Transverse colon (tissue), 4 donors: ENCODE data around the gene PORCN. TPM values are rescaled to one million over a fixed set of nuclear protein-coding genes. Genes with fewer than 3 reads are reported as not detected.
A peak's percentile ranks its signal among the peaks of the same experiment; 100 is the strongest.

Source experiments
- DNase-seq: peaks from one replicate; pipeline ENCODE4 v3.0.0-alpha.2; 2019
- H3K27ac ChIP-seq, 4 donors: fragments of 200-600 bp; sonication (generic); 2 replicates each; pipeline ENCODE4 v1.5.1; 2016 to 2018; ENCODE audit warnings: inconsistent platforms in 4 of 4
- H3K27me3 ChIP-seq: fragments of 200-600 bp; sonication (generic); 2 replicates; pipeline ENCODE4 v1.5.1; 2017; ENCODE audit warnings: inconsistent platforms
- H3K36me3 ChIP-seq, 4 donors: fragments of 200-600 bp; sonication (generic); 2 replicates each; pipeline ENCODE4 v1.5.1; 2017 to 2019; ENCODE audit warnings: inconsistent platforms in 4 of 4
- H3K4me1 ChIP-seq, 4 donors: fragments of 200-600 bp; sonication (generic); 2 replicates each; pipeline ENCODE4 v1.5.1; 2017 to 2020; ENCODE audit warnings: inconsistent platforms in 4 of 4
- H3K4me3 ChIP-seq, 4 donors: fragments of 200-600 bp; sonication (generic); 1 replicate in 1 of 4; 2 replicates in 3 of 4; pipeline versions ENCODE4 v1.5.1 to v1.6.1; 2017 to 2019; ENCODE audit warnings: inconsistent platforms in 4 of 4
- H3K9me3 ChIP-seq, 2 donors: fragments of 200-600 bp; sonication (generic); 2 replicates each; pipeline ENCODE4 v1.5.1; 2017 to 2019; ENCODE audit warnings: inconsistent platforms in 2 of 2
- CTCF ChIP-seq, 5 experiments: fragments of 200-600 bp in 3 of 5; fragments of 450-650 bp in 2 of 5; sonication (generic) in 3 of 5; IDR thresholded peaks; 1 replicate in 2 of 5; 2 replicates in 3 of 5; pipeline ENCODE4 v1.5.1; 2016 to 2017; ENCODE audit warnings: antibody characterized with exemption in 5 of 5, inconsistent platforms in 3 of 5, mild to moderate bottlenecking in 2 of 5, moderate library complexity in 1 of 5
- EP300 ChIP-seq: sonication (generic); formaldehyde crosslinking; IDR thresholded peaks from one replicate; pipeline ENCODE4 v1.6.1; 2017; ENCODE audit warnings: antibody characterized with exemption, low read depth
- POLR2A ChIP-seq: fragments of 450-650 bp; IDR thresholded peaks from one replicate; pipeline ENCODE4 v1.6.1; 2016; ENCODE audit warnings: antibody characterized with exemption, mild to moderate bottlenecking, moderate library complexity
- POLR2AphosphoS5 ChIP-seq, 3 donors: sonication (generic); formaldehyde crosslinking; IDR thresholded peaks; one replicate each; pipeline ENCODE4 v1.6.1; 2016; ENCODE audit warnings: antibody characterized with exemption in 3 of 3
- WGBS, 2 donors: methylation state at CpG; one replicate each; pipeline ENCODE4 v1.1.5; 2018; ENCODE audit warnings: low coverage in 1 of 2; 5-methylcytosine and 5-hydroxymethylcytosine counted together
- in situ Hi-C, 4 donors: fragments of 200-750 bp; cut with MboI; loops; one replicate each; pipeline versions ENCODE4 v1.15.0 to v1.15.1; 2017; ENCODE audit warnings: low sequenced_read_pairs in 3 of 4, low pct_ligation_motif_present in 1 of 4, low pct_unique_long_range_greater_than_20kb in 1 of 4
- intact Hi-C: fragments of 100-400 bp; cut with DNase I; formaldehyde crosslinking; loops from one replicate; pipeline ENCODE4 v1.15.1; 2023; ENCODE audit warnings: low total_unique reads
- total RNA-seq, 4 donors: library from RNA; depleted of rRNA; stranded (reverse); fragments of >200 nt; gene quantifications; one replicate each; pipeline ENCODE4 v1.1.0, GENCODE V29; 2016

Gene PORCN
- total RNA-seq, 4 donors from 2014 or later = 1.5 to 10.1 (median 8.2) TPM

- Histone ChIP-seq H3K4me1 (no peaks in the 10 kb centered on the region), H3K36me3 (no peaks in the 10 kb centered on the region), H3K9me3 (no peaks in the 10 kb centered on the region), H3K27me3 (no peaks in the 10 kb centered on the region), H3K27ac (no peak overlapping the region), H3K4me3 (no peak overlapping the region)
- WGBS, 2 donors = 92% methylated on average over 5 of the region's 6 CpGs; no CpG with 5 or more reads in 1 of the 2 donors
- intact Hi-C loops = no loop called here
- TF ChIP-seq POLR2A (no peak), CTCF (IDR thresholded peaks at IDR 0.05) (no peak), POLR2AphosphoS5 (IDR thresholded peaks at IDR 0.05) (no peak), EP300 (no peak)
- no peak for DNase-seq
- in situ Hi-C loops = no loop called here
These were observed 47.0 kb upstream of the PORCN start for GRCh38 chrX:48461830-48462229.

- intact Hi-C loops (loop anchor here (2.0 kb wide), 1 partner anchor 25 kb away; no protein-coding TSS in a partner anchor), in situ Hi-C loops (no loop called here)
- no peak for TF ChIP-seq POLR2A
- no peak for TF ChIP-seq POLR2AphosphoS5 (IDR thresholded peaks at IDR 0.05)
- Histone ChIP-seq H3K27me3 (no peaks in the 10 kb centered on the region), H3K9me3 (no peaks in the 10 kb centered on the region), H3K4me1 (peaks cover 0 to 22% (median 4%) of the 10 kb centered on the region in 4 donors), H3K27ac (no peak overlapping the region), H3K36me3 (no peaks in the 10 kb centered on the region), H3K4me3 (no peak overlapping the region)
- WGBS, 2 donors = 81% methylated on average over 10 of the region's 10 CpGs; no CpG with 5 or more reads in 1 of the 2 donors
- no peak for DNase-seq
These were observed 43.4 kb upstream of the PORCN start for GRCh38 chrX:48465336-48465933.

- Histone ChIP-seq H3K4me3 (no peak overlapping the region), H3K27me3 (no peaks in the 10 kb centered on the region)
- 87% methylated on average over 9 of the region's 10 CpGs; no CpG with 5 or more reads in 1 of the 2 donors for WGBS, 2 donors
These were observed 42.1 kb upstream of the PORCN start for GRCh38 chrX:48466696-48467095.

GRCh38 chrX:48467281-48467761, 41.5 kb upstream of the PORCN start:
- Histone ChIP-seq H3K27me3 (no peaks in the 10 kb centered on the region), H3K27ac (no peak overlapping the region), H3K9me3 (no peaks in the 10 kb centered on the region), H3K4me3 (no peak overlapping the region), H3K36me3 (no peaks in the 10 kb centered on the region), H3K4me1 (peaks cover 0 to 22% (median 4%) of the 10 kb centered on the region in 4 donors)
- 68 to 83% methylated on average over 1 to 10 of the region's 10 CpGs for WGBS, 2 donors
- in situ Hi-C loops = no loop called here
- intact Hi-C loops = no loop called here
- TF ChIP-seq EP300 (no peak), POLR2AphosphoS5 (IDR thresholded peaks at IDR 0.05) (no peak), POLR2A (no peak), CTCF (IDR thresholded peaks at IDR 0.05) (no peak)
- no peak for DNase-seq

More at GRCh38 chrX:48466696-48467095, 42.1 kb upstream of the PORCN start:
- DNase-seq = no peak
- Histone ChIP-seq H3K9me3 (no peaks in the 10 kb centered on the region), H3K4me1 (peaks cover 0 to 22% (median 4%) of the 10 kb centered on the region in 4 donors), H3K36me3 (no peaks in the 10 kb centered on the region), H3K27ac (no peak overlapping the region)
- in situ Hi-C loops = no loop called here
- TF ChIP-seq CTCF (IDR thresholded peaks at IDR 0.05) = peak in 1 of 5 experiments; percentile 10
- TF ChIP-seq POLR2A = no peak
- intact Hi-C loops = no loop called here
